SW480 (cell line): ENCODE measurements around the gene MTERF4.

Experiments
- DNase-seq: peaks from one replicate; pipeline ENCODE4 v3.0.0-alpha.2; 2016; ENCODE audit warnings: low spot score

Gene MTERF4

DNA sequence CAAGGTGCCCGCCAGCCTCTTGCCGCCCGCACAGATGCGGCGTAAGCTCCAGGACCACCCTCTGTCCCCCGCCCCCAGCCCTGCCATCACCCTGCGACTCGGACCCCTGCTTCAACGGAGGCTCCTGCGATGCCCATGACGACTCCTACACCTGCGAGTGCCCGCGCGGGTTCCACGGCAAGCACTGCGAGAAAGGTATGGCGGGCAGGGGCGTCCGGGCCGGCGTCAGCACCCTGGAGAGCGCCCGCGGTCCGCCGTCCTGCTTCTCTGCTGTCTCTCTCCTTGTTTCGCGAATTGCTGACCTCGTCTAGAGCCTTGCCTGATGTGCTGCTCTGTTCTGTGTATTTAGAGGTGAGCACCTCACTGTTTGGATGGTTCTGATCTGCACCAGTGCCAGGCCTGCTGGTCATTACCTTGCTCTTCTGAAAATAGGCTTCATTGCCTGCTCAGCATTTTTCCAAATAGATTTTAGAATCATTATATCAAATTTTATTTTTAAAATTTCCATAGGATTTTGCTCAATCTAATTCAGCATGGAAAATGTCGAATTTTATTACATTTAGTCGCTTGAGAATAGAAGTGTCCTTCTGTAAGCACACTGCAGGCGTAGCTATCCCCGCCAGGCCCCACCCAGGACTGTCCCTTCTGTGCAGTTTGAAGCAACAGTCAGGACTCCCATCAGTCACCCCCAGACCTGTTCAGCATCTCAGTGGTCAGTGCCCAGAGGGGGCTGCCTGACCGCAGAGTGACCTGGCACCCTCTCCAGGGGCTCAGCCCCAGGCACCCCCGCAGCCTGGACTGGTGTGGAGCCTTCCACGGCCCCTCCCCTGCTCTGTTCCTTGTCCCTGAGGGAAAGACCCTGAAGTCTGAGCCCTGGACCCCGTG lies 52.1 kb downstream of the MTERF4 start:
- DNase-seq: no peak

DNA sequence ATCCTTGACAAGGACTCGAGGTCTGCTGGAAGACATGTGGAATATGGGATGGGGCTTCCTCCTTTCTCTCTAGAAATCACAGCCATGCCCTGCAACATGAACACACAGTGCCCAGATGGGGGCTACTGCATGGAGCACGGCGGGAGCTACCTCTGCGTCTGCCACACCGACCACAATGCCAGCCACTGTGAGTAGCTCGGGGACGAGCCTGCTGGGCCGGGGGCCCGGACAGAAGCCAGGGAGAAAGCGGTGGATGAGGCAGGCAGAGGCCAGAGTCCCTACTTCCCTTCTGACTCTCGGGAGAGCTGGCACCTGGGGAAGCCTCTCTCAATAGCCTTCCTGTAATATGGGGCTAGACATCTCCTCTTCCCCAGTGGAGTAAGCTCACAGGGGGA lies 53.1 kb downstream of the MTERF4 start:
- DNase-seq: no peak

DNA sequence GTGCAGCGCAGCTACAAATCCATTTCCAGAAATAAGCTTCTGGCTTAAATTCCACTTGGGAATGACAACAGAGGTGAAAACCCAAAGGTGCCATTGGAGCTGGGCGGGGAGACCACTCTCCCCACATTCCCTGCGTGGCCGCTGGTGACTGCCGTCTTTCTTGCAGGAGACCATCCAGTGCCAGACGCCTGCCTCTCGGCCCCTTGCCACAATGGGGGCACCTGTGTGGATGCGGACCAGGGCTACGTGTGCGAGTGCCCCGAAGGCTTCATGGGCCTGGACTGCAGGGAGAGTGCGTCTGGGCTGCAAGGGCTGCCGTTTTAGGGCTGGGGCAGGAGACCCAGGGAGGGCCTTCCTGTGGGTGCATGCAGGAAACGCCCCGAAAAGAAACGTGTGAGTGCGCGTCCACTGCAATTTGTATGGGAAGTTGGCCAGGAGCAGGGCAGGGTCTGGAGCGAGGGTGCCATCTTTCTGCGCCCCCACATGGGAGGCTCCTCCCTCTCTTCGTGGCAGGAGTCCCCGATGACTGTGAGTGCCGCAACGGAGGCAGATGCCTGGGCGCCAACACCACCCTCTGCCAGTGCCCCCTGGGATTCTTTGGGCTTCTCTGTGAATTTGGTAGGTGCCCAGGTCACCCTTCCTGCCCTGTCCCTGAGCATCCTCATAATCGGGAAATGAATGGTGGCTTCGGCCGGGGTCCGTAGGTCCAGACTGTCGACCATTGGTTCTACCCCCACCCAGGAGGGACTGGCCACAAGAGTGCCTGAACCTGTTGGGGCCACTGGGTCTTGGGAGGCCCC lies 53.7 kb downstream of the MTERF4 start:
- no peak for DNase-seq

DNA sequence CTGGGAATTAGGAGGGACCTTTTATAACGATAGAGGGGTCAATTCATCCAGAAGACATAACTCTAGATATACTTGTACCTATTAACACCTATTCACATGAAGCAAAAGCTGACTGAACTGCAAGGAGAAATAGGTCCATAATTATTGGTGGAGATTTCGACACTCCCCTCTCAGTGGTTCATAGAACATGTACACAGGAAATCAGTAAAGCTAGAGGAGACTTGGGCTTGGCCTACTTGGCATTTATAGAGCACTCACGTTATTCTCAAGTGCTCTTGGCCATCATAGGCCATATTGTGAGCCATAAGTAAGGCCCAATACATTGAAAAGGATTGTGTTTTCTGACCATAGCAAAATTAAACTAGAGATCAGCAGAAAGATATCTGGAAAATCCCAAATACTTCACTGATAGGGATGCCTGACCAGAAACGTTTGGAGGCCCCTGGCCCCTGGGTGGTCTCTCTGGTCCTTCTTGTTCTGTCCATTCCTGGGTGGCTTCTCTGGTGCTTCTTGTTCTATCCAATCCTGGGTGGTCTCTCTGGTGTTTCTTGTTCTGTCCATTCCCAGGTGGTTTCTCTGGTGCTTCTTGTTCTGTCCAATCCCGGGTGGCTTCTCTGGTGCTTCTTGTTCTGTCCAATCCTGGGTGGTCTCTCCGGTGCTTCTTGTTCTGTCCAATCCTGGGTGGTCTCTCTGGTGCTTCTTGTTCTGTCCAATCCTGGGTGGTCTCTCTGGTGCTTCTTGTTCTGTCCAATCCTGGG lies 54.7 kb downstream of the MTERF4 start:
- peak; percentile 10 for DNase-seq
